ENCODE data around the gene RNF208.

RNF208 gene

DNA sequence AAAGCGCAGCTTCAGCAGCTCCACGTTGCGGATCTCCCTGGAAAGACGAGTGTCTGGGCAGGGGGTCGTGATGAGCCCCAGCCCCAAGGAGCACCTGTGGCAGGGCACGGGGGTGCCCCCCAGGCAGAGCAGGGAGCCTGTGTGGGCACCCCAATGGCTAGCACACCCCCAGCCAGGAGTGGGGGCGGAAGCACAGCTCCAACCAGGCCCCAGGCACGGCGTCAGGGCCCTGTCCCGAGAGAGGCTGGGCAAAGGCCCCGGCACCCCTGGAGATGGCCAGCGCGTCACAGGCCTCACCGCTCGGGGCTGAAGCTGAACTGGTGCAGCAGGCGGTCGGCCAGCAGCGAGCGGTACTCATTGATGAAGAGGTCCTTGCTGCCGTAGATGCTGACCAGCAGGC lies 41.5 kb downstream of the RNF208 start:
- in situ Hi-C loops (cut with HindIII; ENCODE audit: low sequenced_read_pairs) = no loop called here

- in situ Hi-C loops (cut with HindIII; ENCODE audit: low sequenced_read_pairs) = no loop called here
These were observed 42.3 kb downstream of the RNF208 start for GRCh38 chr9:137179761-137180160.

DNA sequence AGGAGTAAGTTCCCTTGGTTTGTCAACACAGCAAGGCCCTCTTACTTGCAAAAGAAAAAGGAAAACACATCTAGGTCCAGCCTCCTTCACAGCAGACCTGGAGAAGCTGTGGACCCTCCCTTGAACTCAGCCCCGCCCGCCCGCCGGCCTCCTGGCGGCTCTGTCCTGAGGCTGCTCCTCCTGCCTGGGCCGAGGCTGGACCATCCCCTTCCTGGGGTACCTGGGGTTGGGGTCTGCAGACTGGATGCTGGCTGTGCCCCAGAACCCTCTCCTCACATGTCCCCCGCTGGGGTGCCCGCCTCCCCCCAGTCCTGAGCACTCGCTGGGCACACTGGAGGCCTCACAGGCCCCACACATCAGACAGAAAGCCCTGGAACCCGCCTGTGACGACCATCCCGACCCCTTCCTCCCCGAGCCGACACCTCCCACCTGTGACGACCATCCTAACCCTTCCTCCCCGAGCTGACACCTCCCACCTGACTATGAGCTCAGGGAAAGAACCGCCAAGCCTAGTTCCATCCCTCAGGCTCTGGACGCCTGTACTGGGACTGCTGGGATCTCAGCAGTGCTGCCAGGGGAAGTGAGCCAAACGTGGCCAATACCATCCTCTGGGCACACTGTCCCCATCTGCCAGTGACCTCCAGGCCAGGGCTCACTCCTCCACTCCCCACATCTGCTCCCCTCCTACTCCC lies 43.0 kb downstream of the RNF208 start:
- in situ Hi-C loops (cut with HindIII; ENCODE audit: low sequenced_read_pairs) = no loop called here

- in situ Hi-C loops (cut with HindIII; ENCODE audit: low sequenced_read_pairs) = no loop called here
These were observed 43.7 kb downstream of the RNF208 start for GRCh38 chr9:137178201-137178938.

- in situ Hi-C loops (cut with HindIII; ENCODE audit: low sequenced_read_pairs) = no loop called here
These were observed 45.5 kb downstream of the RNF208 start for GRCh38 chr9:137176302-137177182.

DNA sequence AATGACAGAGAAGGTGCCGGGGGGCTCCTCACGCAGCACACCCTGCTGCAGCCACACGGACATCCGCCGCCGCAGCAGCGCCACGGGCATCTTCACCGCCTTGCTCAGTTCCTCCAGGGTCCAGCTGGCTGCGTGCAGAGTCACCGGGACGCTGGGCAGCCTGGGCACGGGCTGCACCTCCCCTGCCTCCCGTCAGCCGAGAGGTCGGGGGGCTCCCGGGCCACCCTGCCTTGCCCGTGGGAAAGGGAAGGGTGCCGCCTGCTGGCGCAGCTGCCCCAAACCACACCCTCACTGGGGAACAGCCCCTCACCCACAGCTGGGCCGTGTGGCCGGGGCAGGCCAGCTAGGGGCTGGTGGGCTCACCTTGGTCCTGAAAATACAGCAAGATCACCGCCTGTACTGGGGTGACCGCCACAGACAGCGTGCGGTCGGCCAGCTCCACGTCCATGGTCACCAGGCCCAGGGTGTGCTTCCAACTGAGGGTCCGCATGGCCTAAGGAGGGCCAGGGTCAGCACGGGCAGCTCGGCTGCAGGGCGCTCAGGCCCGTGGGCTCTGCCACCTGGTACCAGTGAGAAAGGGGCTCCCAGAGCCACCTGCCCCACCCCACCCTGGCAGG lies 46.6 kb downstream of the RNF208 start:
- in situ Hi-C loops (cut with HindIII; ENCODE audit: low sequenced_read_pairs) = no loop called here

GRCh38 chr9:137174722-137175293 lies 47.2 kb downstream of the RNF208 start:
- in situ Hi-C loops (cut with HindIII; ENCODE audit: low sequenced_read_pairs) = loop anchor here (5.0 to 25.0 kb wide), 4 partner anchors 38 to 363 kb away; partner anchors contain the start of genes C8G, FBXW5, GRIN1 and RABL6

GRCh38 chr9:137173796-137174664 lies 48.0 kb downstream of the RNF208 start:
- in situ Hi-C loops (cut with HindIII; ENCODE audit: low sequenced_read_pairs) = loop anchor here (5.0 to 25.0 kb wide), 4 partner anchors 37 to 362 kb away; partner anchors contain the start of genes C8G, FBXW5, GRIN1 and RABL6

DNA sequence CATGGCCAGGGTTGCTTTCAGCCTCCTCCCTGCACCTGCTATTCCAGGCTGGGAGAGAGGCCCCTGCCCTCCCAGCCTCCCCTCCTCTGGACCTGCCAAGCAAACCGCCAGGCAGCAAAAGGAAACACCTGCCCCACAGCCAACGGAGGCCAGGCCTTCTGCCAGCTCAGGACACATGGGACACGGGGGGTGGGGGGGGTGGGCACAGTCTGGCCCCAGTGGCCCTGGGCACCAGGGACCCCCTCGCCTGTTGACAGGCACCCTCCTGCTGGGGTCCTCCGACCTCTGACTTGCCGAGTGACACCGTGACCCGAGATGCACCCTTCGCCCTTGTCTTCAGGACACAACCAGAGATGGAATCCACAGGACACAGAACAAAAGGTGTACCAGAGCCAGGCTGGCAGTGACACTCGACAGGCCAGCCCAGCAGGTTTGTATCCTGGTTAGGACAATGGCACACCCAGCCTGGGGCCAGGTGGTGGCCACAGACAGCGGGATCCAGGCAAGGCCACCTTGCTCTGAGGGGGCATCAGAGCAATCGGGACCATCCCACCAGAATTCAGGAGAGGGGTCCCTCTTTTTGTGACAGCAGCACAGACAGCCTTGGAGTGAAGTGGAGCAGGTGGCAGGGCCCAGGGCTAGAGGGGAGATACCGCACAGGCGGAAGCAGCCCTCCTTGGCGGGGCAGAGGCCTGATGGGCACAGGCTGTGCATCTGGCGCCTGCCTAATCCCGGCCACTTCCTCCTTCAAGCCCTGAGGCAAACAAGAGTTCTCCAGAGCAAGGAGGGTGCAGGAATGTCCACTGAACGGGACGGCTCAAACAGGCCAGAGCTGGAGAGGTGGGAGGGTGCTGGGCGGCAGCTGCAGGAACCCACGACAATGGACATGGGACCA lies 48.9 kb downstream of the RNF208 start:
- in situ Hi-C loops (cut with HindIII; ENCODE audit: low sequenced_read_pairs) = loop anchor here (5.0 to 25.0 kb wide), 4 partner anchors 36 to 361 kb away; partner anchors contain the start of genes C8G, FBXW5, GRIN1 and RABL6

DNA sequence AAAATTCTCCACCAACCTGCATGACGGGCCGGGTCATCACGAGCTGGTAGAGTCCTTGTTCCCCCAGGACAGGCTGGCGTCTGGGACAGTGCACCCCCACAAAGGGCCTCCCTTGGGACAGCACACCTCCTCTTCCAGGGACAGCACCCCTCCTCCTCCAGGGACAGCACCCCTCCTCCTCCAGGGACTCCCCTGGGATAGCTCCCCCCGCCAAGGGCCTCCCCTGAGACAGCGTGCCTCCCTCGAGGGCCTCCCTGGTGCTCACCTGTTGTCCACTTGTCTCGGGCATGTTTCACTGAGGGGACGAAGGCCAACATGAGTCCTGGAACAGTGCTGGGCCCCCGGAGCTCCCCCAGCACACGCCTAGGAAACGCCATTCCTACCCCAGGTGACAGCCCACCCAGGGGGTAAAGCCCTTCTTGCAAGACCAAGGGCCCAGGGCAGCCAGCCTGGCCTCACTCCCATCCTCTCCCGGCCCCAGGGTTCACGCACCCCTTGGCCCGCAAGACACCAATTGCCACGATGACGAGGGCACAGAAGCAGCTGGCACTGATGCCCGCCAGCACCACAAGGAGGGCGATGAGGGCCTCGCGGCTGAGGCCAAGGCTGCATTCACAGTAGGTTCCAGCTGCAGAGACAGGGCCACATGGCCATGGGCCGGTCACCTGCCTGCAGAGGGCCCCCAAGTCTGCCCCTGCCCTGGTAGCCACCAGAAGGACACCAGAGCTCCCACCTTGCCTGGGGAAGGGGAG lies 50.7 kb downstream of the RNF208 start:
- in situ Hi-C loops (cut with HindIII; ENCODE audit: low sequenced_read_pairs) = loop anchor here (5.0 to 25.0 kb wide), 4 partner anchors 34 to 359 kb away; partner anchors contain the start of genes C8G, FBXW5, GRIN1 and RABL6

DNA sequence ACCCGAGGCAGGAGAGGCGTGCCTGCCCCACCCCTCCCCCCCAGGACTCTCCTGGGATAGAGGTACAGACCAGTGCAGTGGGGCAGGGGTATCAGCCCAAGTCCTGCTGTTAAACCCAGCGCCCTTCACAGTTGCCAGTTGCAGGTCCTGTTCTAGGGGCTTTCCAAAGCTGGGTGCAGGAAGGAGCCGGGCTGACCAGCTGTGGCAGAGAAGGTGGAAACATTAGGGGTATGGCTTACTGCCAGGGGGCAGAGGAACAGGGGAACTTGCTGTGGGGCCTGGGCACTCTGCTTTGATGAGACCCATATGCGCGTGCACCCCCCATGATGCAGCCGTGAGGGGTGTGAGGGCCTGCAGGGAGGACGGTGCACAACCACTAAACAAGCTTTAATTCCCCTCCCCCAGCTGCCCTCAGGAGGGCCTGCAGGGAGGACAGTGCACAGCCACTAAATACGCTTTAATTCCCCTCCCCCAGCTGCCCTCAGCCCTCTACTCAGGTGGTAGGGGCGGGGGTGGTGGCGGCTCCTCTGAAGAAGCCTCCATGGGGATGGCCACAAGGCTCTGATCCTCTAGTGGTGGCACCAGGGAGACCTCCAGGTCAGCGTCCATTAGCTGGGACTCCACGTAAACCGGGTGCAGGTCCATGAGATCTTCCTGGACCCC lies 51.4 kb downstream of the RNF208 start:
- in situ Hi-C loops (cut with HindIII; ENCODE audit: low sequenced_read_pairs) = loop anchor here (5.0 to 25.0 kb wide), 4 partner anchors 33 to 358 kb away; partner anchors contain the start of genes C8G, FBXW5, GRIN1 and RABL6
